DND-41 (cell line): Measurements from ENCODE around the gene STRADA.
"Not testable (repeated sequence)": the region's sequence is repeated elsewhere in the genome, so short reads cannot be mapped to it uniquely, and the experiment has no call there.

Experiments used
- ATAC-seq: fragments of 200-7000 bp; cut with Tn5 transposase; 3 replicates; pipeline ENCODE4 v1.9.1; 2021; ENCODE audit warnings: low read depth; ENCODE audit not compliant: insufficient read depth
- DNase-seq: peaks from one replicate; pipeline ENCODE4 v3.0.0-alpha.2; 2020
- H2AFZ ChIP-seq: 2 replicates; pipeline ENCODE4 v1.6.0; 2012; ENCODE audit warnings: low read depth, low read length
- H3K27ac ChIP-seq: 2 replicates; pipeline ENCODE4 v1.5.1; 2012; ENCODE audit warnings: low read length, inconsistent platforms
- H3K27me3 ChIP-seq: fragments of 200-600 bp; sonication (generic); 2 replicates; pipeline ENCODE4 v1.6.0; 2012; ENCODE audit warnings: low read length, mild to moderate bottlenecking, inconsistent platforms; ENCODE audit not compliant: insufficient read depth, poor library complexity
- H3K36me3 ChIP-seq: 2 replicates; pipeline ENCODE4 v1.5.1; 2012; ENCODE audit warnings: low read length, inconsistent platforms; ENCODE audit not compliant: insufficient read depth
- H3K4me1 ChIP-seq: 2 replicates; pipeline ENCODE4 v1.5.1; 2012; ENCODE audit warnings: mild to moderate bottlenecking, low read length; ENCODE audit not compliant: insufficient read depth
- H3K4me2 ChIP-seq: 2 replicates; pipeline ENCODE4 v1.6.0; 2012; ENCODE audit warnings: mild to moderate bottlenecking, moderate library complexity, low read length, inconsistent platforms; ENCODE audit not compliant: insufficient read depth
- H3K4me3 ChIP-seq, 2 experiments: fragments of 200-600 bp in 1 of 2; shearing (Covaris generic) in 1 of 2; 2 replicates each; pipeline ENCODE4 v1.5.1; 2012 to 2016; ENCODE audit warnings: inconsistent platforms in 2 of 2, low read length in 2 of 2, mild to moderate bottlenecking in 2 of 2, low read depth in 1 of 2, moderate library complexity in 1 of 2
- H3K79me2 ChIP-seq: 2 replicates; pipeline ENCODE4 v1.6.0; 2012; ENCODE audit warnings: low read length, inconsistent platforms; ENCODE audit not compliant: insufficient read depth
- H3K9ac ChIP-seq: 2 replicates; pipeline ENCODE4 v1.6.0; 2012; ENCODE audit warnings: low read depth, mild to moderate bottlenecking, inconsistent platforms, low read length, moderate library complexity
- H3K9me3 ChIP-seq: 2 replicates; pipeline ENCODE4 v1.5.1; 2012; ENCODE audit warnings: low read length, moderate library complexity, mild to moderate bottlenecking, inconsistent platforms; ENCODE audit not compliant: insufficient read depth, severe bottlenecking
- H4K20me1 ChIP-seq: 2 replicates; pipeline ENCODE4 v1.6.0; 2012; ENCODE audit warnings: low read length; ENCODE audit not compliant: insufficient read depth
- EZH2 ChIP-seq: IDR thresholded peaks from 3 replicates; pipeline ENCODE4 v1.6.1; 2012; ENCODE audit warnings: borderline replicate concordance, low read depth, mild to moderate bottlenecking, moderate library complexity, low read length, inconsistent platforms; ENCODE audit not compliant: severe bottlenecking
- TF ChIP-seq, protein P1 (sequence below): IDR thresholded peaks from 2 replicates; pipeline ENCODE4 v1.5.1; 2012; ENCODE audit warnings: borderline replicate concordance, low read length, moderate library complexity, mild to moderate bottlenecking; ENCODE audit not compliant: poor library complexity, severe bottlenecking; ENCODE audit errors: extremely low read depth

The STRADA gene

DNA sequence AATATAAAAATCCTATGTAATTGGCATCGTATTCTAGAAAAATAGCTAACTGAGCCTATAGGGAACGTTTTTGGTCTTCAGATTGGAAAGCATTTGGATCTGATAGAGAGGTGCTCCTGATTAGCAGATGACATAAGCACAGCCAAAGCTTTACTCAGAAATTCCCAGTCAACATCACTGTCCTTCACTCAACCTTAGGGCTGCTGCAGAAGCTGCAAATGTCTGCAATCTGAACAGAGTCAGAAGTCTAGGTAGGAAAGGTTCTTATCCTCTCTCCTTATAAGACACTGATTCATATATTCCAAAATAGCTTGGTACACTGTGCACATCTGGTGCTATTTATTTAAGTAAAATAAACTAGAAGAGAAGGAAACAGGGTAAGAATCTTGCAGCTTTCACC is 19.2 kb downstream of the STRADA start:
- no peak overlapping the region for H3K4me3 ChIP-seq
- TF ChIP-seq, protein P1, sequence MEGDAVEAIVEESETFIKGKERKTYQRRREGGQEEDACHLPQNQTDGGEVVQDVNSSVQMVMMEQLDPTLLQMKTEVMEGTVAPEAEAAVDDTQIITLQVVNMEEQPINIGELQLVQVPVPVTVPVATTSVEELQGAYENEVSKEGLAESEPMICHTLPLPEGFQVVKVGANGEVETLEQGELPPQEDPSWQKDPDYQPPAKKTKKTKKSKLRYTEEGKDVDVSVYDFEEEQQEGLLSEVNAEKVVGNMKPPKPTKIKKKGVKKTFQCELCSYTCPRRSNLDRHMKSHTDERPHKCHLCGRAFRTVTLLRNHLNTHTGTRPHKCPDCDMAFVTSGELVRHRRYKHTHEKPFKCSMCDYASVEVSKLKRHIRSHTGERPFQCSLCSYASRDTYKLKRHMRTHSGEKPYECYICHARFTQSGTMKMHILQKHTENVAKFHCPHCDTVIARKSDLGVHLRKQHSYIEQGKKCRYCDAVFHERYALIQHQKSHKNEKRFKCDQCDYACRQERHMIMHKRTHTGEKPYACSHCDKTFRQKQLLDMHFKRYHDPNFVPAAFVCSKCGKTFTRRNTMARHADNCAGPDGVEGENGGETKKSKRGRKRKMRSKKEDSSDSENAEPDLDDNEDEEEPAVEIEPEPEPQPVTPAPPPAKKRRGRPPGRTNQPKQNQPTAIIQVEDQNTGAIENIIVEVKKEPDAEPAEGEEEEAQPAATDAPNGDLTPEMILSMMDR: no peak
- no peak for TF ChIP-seq EZH2
- H4K20me1 ChIP-seq: no peaks in the 10 kb centered on the region
- no peak overlapping the region for H2AFZ ChIP-seq
- H3K4me2 ChIP-seq: no peak overlapping the region
- no peak overlapping the region for H3K27ac ChIP-seq
- ATAC-seq (no peak), DNase-seq (no peak)
- H3K9me3 ChIP-seq: no peaks in the 10 kb centered on the region
- peaks cover 31% of the 10 kb centered on the region; the same call in 1 of the 2 replicates for H3K36me3 ChIP-seq
- H3K4me1 ChIP-seq: no peaks in the 10 kb centered on the region
- H3K9ac ChIP-seq: no peak overlapping the region
- no peaks in the 10 kb centered on the region for H3K79me2 ChIP-seq
- no peaks in the 10 kb centered on the region for H3K27me3 ChIP-seq

DNA sequence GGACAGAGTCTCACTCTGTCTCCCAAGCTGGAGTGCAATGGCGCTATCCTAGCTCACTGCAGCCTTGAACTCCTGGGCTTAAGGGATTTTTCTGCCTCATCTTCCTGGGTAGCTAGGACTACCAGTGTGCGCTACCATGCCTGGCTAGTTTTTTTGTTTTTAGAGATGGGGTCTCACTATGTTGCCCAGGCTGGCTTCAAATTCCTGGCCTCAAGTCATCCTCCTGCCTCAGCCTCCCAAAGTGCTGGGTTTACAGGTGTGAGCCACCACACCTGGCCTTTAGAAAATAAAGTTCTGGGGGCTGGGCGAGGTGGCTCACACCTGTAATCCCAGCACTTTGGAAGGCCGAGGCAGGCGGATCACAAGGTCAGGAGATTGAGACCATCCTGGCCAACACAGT is 21.4 kb downstream of the STRADA start:
- not testable (repeated sequence) for H3K27me3 ChIP-seq, H3K4me1 ChIP-seq, H4K20me1 ChIP-seq, H3K4me3 ChIP-seq, DNase-seq, ATAC-seq, H3K9ac ChIP-seq, H3K4me2 ChIP-seq, H2AFZ ChIP-seq, H3K9me3 ChIP-seq, H3K79me2 ChIP-seq, H3K27ac ChIP-seq
- peaks cover 19% of the 10 kb centered on the region; the same call in 1 of the 2 replicates for H3K36me3 ChIP-seq

DNA sequence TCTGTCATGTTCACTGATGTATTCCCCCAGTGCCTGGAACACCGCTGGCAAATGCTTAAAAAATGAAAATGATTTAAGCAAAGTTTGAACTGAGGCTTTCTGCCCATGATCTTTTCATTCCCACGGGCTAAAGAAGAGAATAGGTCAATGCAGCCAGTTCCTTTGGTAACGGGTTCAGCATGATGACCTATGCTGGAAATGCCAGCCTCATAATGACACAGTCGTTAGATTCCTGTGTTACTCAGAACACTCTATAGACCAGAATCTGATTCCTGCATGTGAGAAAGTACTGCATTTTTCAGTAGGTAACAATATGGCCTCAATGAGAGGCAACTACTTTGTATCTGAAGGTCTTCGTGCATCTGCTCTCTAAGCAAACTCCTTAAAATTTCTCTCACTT is 22.6 kb downstream of the STRADA start:
- no peak overlapping the region for H3K4me3 ChIP-seq
- no peaks in the 10 kb centered on the region for H4K20me1 ChIP-seq
- H3K27me3 ChIP-seq: no peaks in the 10 kb centered on the region
- no peak overlapping the region for H2AFZ ChIP-seq
- H3K79me2 ChIP-seq: no peaks in the 10 kb centered on the region
- no peak overlapping the region for H3K4me2 ChIP-seq
- H3K9me3 ChIP-seq: no peaks in the 10 kb centered on the region
- no peak for ATAC-seq
- no peaks in the 10 kb centered on the region for H3K4me1 ChIP-seq
- H3K9ac ChIP-seq: no peak overlapping the region
- no peak for DNase-seq
- TF ChIP-seq EZH2: no peak
- TF ChIP-seq, protein P1: no peak
- peaks cover 17% of the 10 kb centered on the region; the same call in 1 of the 2 replicates for H3K36me3 ChIP-seq
- no peak overlapping the region for H3K27ac ChIP-seq

DNA sequence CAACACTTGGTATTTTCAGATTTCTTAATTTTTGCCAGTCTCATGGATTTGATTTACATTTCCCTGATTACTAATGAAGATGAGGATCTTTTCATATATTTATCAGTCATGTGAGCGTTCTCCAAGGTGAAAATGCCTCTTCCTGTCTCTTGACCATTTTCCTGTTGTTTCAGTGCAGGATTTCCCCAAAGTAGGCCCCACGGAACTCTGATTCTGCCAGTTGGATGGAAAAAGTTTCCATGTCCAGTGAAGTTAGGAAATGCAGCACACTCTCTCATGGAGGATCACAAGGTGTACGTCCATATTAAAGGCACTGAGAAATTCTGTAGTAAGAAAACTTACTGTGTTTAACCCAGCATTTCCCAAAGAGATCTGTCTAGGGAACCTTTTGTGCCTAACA is 25.2 kb downstream of the STRADA start:
- Histone ChIP-seq H3K4me2 (no peak overlapping the region), H3K4me1 (no peaks in the 10 kb centered on the region), H3K9me3 (no peaks in the 10 kb centered on the region), H3K27ac (no peak overlapping the region), H3K4me3 (no peak overlapping the region), H4K20me1 (no peaks in the 10 kb centered on the region), H3K9ac (no peak overlapping the region), H2AFZ (no peak overlapping the region), H3K27me3 (no peaks in the 10 kb centered on the region), H3K36me3 (peaks cover 36% of the 10 kb centered on the region), H3K79me2 (no peaks in the 10 kb centered on the region)
- no peak for TF ChIP-seq EZH2
- TF ChIP-seq, protein P1: no peak
- ATAC-seq: no peak
- DNase-seq: no peak
